ENCODE measurements around the gene IRF4.

DNA sequence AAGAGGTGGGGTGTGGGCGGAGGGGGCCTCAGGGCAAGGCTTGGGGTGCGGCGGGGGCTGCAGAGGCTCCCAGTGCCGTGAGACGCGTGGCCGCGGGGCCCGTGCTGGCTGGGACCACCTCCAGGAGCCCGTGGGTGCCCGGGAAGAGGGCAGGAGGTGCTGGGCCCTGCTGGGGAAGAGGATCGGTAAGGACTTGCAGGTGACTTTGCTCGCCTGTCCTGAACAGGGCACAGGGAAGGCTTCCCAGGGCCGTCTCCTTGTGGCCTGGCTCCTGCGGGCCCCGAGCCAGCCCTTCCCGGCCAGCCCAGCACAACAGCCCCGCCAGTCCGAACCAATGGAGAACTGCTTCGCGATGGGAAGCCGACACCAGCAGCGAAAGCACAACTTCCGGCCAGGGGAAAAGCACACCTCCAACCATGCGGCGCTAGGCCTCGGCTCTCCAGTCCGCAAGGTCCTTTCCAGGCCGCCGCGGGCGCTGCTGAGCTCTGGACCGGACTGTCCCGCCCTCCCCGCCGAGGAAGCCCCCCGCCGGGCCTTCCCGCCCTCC, 32.3 kb downstream of the IRF4 start:
- TF ChIP-seq, protein P1, sequence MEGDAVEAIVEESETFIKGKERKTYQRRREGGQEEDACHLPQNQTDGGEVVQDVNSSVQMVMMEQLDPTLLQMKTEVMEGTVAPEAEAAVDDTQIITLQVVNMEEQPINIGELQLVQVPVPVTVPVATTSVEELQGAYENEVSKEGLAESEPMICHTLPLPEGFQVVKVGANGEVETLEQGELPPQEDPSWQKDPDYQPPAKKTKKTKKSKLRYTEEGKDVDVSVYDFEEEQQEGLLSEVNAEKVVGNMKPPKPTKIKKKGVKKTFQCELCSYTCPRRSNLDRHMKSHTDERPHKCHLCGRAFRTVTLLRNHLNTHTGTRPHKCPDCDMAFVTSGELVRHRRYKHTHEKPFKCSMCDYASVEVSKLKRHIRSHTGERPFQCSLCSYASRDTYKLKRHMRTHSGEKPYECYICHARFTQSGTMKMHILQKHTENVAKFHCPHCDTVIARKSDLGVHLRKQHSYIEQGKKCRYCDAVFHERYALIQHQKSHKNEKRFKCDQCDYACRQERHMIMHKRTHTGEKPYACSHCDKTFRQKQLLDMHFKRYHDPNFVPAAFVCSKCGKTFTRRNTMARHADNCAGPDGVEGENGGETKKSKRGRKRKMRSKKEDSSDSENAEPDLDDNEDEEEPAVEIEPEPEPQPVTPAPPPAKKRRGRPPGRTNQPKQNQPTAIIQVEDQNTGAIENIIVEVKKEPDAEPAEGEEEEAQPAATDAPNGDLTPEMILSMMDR (IDR thresholded peaks at IDR 0.05; ENCODE audit: low read length): no peak
- TF ChIP-seq EZH2phosphoT487 (IDR thresholded peaks at IDR 0.05; ENCODE audit: low read length): no peak
- no peak for TF ChIP-seq EZH2 (optimal IDR thresholded peaks at IDR 0.05; ENCODE audit: low read depth, low read length)

Data from MM.1S (cell line).